PC-3 (cell line): ENCODE measurements around the gene HDAC6. TPM values are rescaled to one million over a fixed set of nuclear protein-coding genes. Genes with fewer than 3 reads are reported as not detected.
"Not testable (repeated sequence)": the region's sequence is repeated elsewhere in the genome, so short reads cannot be mapped to it uniquely, and the experiment has no call there.

ENCODE experiments used
- ATAC-seq: fragments of 200-7000 bp; cut with Tn5 transposase; 2 replicates; pipeline ENCODE4 v1.9.1; 2020; ENCODE audit warnings: mild to moderate bottlenecking, moderate library complexity
- BruUV-seq: library from RNA; stranded (reverse); fragments of 400-500 nt; replicated peaks from 2 replicates; lab custom pipeline; 2021; lab: Mats Ljungman, UMichigan
- CTCF ChIA-PET: fragments of 300-600 bp; sonication (Branson Sonifier 250); formaldehyde crosslinking; loops from one replicate; lab custom pipeline; 2022; ENCODE audit warnings: antibody characterized with exemption; lab: Charles Lee
- POLR2A ChIA-PET: fragments of 300-600 bp; sonication (Branson Sonifier 250); formaldehyde crosslinking; loops from one replicate; lab custom pipeline; 2022; ENCODE audit warnings: antibody characterized with exemption; ENCODE audit not compliant: unreplicated experiment; lab: Charles Lee
- DNase-seq: peaks from one replicate; pipeline ENCODE4 v3.0.0-alpha.2; 2015
- H2AFZ ChIP-seq: fragments of 300-600 bp; sonication (generic); 2 replicates; pipeline ENCODE4 v1.6.0; 2016; ENCODE audit warnings: antibody characterized with exemption, low read length
- H3F3A ChIP-seq: fragments of 300-600 bp; sonication (generic); one replicate; pipeline ENCODE4 v1.6.0; 2017; ENCODE audit warnings: antibody characterized with exemption, low read length, control low read depth, mild to moderate bottlenecking; ENCODE audit not compliant: unreplicated experiment
- H3K27ac ChIP-seq: fragments of 300-600 bp; sonication (generic); 2 replicates; pipeline ENCODE4 v1.5.1; 2016; ENCODE audit warnings: mild to moderate bottlenecking, low read length
- H3K27me3 ChIP-seq: fragments of 300-600 bp; sonication (generic); 2 replicates; pipeline ENCODE4 v1.6.1; 2016; ENCODE audit warnings: low read length, mixed read lengths
- H3K36me3 ChIP-seq: fragments of 300-600 bp; sonication (generic); 2 replicates; pipeline ENCODE4 v1.6.1; 2016; ENCODE audit warnings: low read depth, mixed run types, low read length, mixed read lengths
- H3K4me1 ChIP-seq: fragments of 300-600 bp; sonication (generic); 2 replicates; pipeline ENCODE4 v1.5.1; 2016; ENCODE audit warnings: low read length; ENCODE audit not compliant: insufficient read depth
- H3K4me2 ChIP-seq: fragments of 300-600 bp; sonication (generic); 2 replicates; pipeline ENCODE4 v1.6.0; 2016; ENCODE audit warnings: low read length
- H3K4me3 ChIP-seq: fragments of 300-600 bp; sonication (generic); 2 replicates; pipeline ENCODE4 v1.5.1; 2016; ENCODE audit warnings: mild to moderate bottlenecking, low read length, mixed read lengths
- H3K79me2 ChIP-seq: fragments of 300-600 bp; sonication (generic); 2 replicates; pipeline ENCODE4 v1.6.1; 2017; ENCODE audit warnings: low read length, mixed read lengths
- H3K9ac ChIP-seq: fragments of 300-600 bp; sonication (generic); 2 replicates; pipeline ENCODE4 v1.6.0; 2016; ENCODE audit warnings: mild to moderate bottlenecking, low read length
- H3K9me2 ChIP-seq: fragments of 300-600 bp; sonication (generic); replicated peaks from 2 replicates; pipeline ENCODE4 v1.6.1; 2016; ENCODE audit warnings: mixed run types, low read length, mixed read lengths
- H3K9me3 ChIP-seq: fragments of 300-600 bp; sonication (generic); 2 replicates; pipeline ENCODE4 v1.6.1; 2016; ENCODE audit warnings: low read length, mixed read lengths
- H4K20me1 ChIP-seq: fragments of 300-600 bp; sonication (generic); 2 replicates; pipeline ENCODE4 v1.6.1; 2016; ENCODE audit warnings: low read length, mixed read lengths
- EZH2 ChIP-seq: fragments of 300-600 bp; sonication (generic); IDR thresholded peaks from one replicate; pipeline ENCODE4 v1.6.1; 2017; ENCODE audit warnings: antibody characterized with exemption, mild to moderate bottlenecking, low read length; ENCODE audit not compliant: unreplicated experiment
- EZH2phosphoT487 ChIP-seq: fragments of 300-600 bp; sonication (generic); IDR thresholded peaks from 2 replicates; pipeline ENCODE4 v1.6.1; 2018; ENCODE audit warnings: mild to moderate bottlenecking, antibody characterized with exemption, low read length, borderline replicate concordance
- intact Hi-C: fragments of 100-400 bp; cut with micrococcal nuclease; formaldehyde crosslinking; loops from 2 replicates; pipeline ENCODE4 v1.9.0; 2023
- total RNA-seq: library from RNA; depleted of rRNA; stranded (reverse); fragments of >200 nt; gene quantifications from 2 replicates; pipeline ENCODE4 v1.2.3, GENCODE V29; 2014; rRNA removed
- TF ChIP-seq, protein P1 (sequence below): fragments of 300-600 bp; sonication (generic); conservative IDR thresholded peaks from 2 replicates; pipeline ENCODE4 v1.5.1; 2017; ENCODE audit warnings: antibody characterized with exemption, low read depth, mild to moderate bottlenecking, low read length

HDAC6 gene
- total RNA-seq, 1 experiment from 2014 or later = 58.0 TPM

DNA sequence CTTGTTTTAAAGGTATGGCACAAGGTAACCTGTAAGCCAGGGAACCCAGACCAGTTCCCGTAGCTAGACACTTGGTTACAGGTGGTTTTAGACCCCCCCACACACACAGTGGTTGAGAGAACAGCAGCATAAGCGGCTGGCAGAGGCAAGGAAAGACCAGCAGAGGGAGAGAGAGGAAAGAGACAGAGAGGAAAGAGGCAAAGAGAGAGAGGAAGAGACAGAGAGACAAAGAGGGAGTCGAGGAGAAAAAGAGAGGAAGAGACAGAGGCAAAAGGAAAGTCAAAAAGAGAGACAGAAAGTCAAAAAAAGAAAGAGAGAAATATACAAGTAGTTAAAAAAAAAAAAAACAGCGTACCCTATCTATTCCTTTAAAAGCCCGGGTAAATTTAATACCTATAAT, 53.0 kb downstream of the HDAC6 start:
- no peaks in the 10 kb centered on the region for H3K4me1 ChIP-seq
- ATAC-seq (peak; percentile 59), DNase-seq (peak; percentile 67)
- H3K27me3 ChIP-seq = no peaks in the 10 kb centered on the region
- H3K36me3 ChIP-seq = no peaks in the 10 kb centered on the region
- POLR2A ChIA-PET = no interaction called here
- H3K4me3 ChIP-seq = peak overlapping the region; percentile 35; the same call in 1 of the 2 replicates
- no peaks in the 10 kb centered on the region for H3K9me3 ChIP-seq
- 0 out of 2 replicates have a peak overlapping the region, but pooled peaks have one; percentile 48 for H2AFZ ChIP-seq
- no peaks in the 10 kb centered on the region for H3F3A ChIP-seq
- no TSS peak for BruUV-seq
- TF ChIP-seq, protein P1, sequence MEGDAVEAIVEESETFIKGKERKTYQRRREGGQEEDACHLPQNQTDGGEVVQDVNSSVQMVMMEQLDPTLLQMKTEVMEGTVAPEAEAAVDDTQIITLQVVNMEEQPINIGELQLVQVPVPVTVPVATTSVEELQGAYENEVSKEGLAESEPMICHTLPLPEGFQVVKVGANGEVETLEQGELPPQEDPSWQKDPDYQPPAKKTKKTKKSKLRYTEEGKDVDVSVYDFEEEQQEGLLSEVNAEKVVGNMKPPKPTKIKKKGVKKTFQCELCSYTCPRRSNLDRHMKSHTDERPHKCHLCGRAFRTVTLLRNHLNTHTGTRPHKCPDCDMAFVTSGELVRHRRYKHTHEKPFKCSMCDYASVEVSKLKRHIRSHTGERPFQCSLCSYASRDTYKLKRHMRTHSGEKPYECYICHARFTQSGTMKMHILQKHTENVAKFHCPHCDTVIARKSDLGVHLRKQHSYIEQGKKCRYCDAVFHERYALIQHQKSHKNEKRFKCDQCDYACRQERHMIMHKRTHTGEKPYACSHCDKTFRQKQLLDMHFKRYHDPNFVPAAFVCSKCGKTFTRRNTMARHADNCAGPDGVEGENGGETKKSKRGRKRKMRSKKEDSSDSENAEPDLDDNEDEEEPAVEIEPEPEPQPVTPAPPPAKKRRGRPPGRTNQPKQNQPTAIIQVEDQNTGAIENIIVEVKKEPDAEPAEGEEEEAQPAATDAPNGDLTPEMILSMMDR = peak; percentile 56
- TF ChIP-seq EZH2 = no peak
- TF ChIP-seq EZH2phosphoT487 = no peak
- H3K9me2 ChIP-seq = no peaks in the 10 kb centered on the region
- no peaks in the 10 kb centered on the region for H3K79me2 ChIP-seq
- H3K9ac ChIP-seq = no peak overlapping the region
- peak overlapping the region; percentile 59 for H3K4me2 ChIP-seq
- CTCF ChIA-PET = no interaction called here
- H4K20me1 ChIP-seq = no peaks in the 10 kb centered on the region
- intact Hi-C loops = loop anchor here (2.0 kb wide), 1 partner anchor 36 kb away; no protein-coding TSS in a partner anchor
- H3K27ac ChIP-seq = no peak overlapping the region

- no peaks in the 10 kb centered on the region for H4K20me1 ChIP-seq
- DNase-seq (peak; percentile 42), ATAC-seq (no peak)
- no peaks in the 10 kb centered on the region for H3K9me2 ChIP-seq
- no peaks in the 10 kb centered on the region for H3K27me3 ChIP-seq
- H3K9me3 ChIP-seq = no peaks in the 10 kb centered on the region
- no peaks in the 10 kb centered on the region for H3K79me2 ChIP-seq
- H3K36me3 ChIP-seq = no peaks in the 10 kb centered on the region
- no peak overlapping the region for H2AFZ ChIP-seq
- ChIA-PET CTCF (no interaction called here), POLR2A (no interaction called here)
- H3K4me3 ChIP-seq = no peak overlapping the region
- peak overlapping the region; percentile 37 for H3K4me2 ChIP-seq
- H3K27ac ChIP-seq = no peak overlapping the region
- intact Hi-C loops = no loop called here
- BruUV-seq = no TSS peak
- TF ChIP-seq EZH2phosphoT487 = no peak
- TF ChIP-seq EZH2 = no peak
- TF ChIP-seq, protein P1 = no peak
- no peaks in the 10 kb centered on the region for H3F3A ChIP-seq
- no peak overlapping the region for H3K9ac ChIP-seq
- peaks cover 20% of the 10 kb centered on the region for H3K4me1 ChIP-seq
Measured at GRCh38 chrX:48864210-48864609, 62.3 kb downstream of the HDAC6 start.

DNA sequence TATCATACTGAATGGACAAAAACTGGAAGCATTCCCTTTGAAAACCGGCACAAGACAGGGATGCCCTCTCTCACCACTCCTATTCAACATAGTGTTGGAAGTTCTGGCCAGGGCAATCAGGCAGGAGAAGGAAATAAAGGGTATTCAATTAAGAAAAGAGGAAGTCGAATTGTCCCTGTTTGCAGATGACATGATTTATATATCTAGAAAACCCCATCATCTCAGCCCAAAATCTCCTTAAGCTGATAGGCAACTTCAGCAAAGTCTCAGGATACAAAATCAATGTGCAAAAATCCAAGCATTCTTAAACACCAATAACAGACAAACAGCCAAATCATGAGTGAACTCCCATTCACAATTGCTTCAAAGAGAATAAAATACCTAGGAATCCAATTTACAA, 70.2 kb downstream of the HDAC6 start:
- POLR2A ChIA-PET = not testable (repeated sequence)

More for the DNA sequence above, 70.2 kb downstream of the HDAC6 start:
- DNase-seq, H3K4me1 ChIP-seq, H3K9me3 ChIP-seq, H3K4me2 ChIP-seq, H4K20me1 ChIP-seq, H3K27me3 ChIP-seq, BruUV-seq, CTCF ChIA-PET, H3F3A ChIP-seq, ATAC-seq, H3K9ac ChIP-seq, H3K9me2 ChIP-seq, H3K27ac ChIP-seq, H3K79me2 ChIP-seq, intact Hi-C loops, H2AFZ ChIP-seq, H3K36me3 ChIP-seq, H3K4me3 ChIP-seq: not testable (repeated sequence)

Other genes with a start within 250 kb of the HDAC6 start
- gene RBM3, start 227.6 kb upstream of the HDAC6 start, total RNA-seq = 375 and 389 TPM in 2 replicates
- 93.3 and 106 TPM in 2 replicates for gene WDR13, start 204.6 kb upstream of the HDAC6 start, total RNA-seq
- 0.66 TPM in 1 of 2 replicates, not detected in the other for gene WAS, start 118.3 kb upstream of the HDAC6 start, total RNA-seq
- gene SUV39H1, start 105.3 kb upstream of the HDAC6 start, total RNA-seq = 22.3 and 31.7 TPM in 2 replicates
- not detected in 2 replicates for gene GLOD5, start 40.3 kb upstream of the HDAC6 start, total RNA-seq
- gene GATA1, start 15.5 kb upstream of the HDAC6 start, total RNA-seq = not detected in 2 replicates
- gene ERAS, start 24.4 kb downstream of the HDAC6 start, total RNA-seq = not detected in 2 replicates
- gene PCSK1N, start 33.5 kb downstream of the HDAC6 start, total RNA-seq = 135 and 177 TPM in 2 replicates
- 101 and 119 TPM in 2 replicates for gene TIMM17B, start 95.7 kb downstream of the HDAC6 start, total RNA-seq
- gene PQBP1, start 95.9 kb downstream of the HDAC6 start, total RNA-seq = 189 and 241 TPM in 2 replicates
- 46.6 and 46.8 TPM in 2 replicates for gene SLC35A2, start 109.6 kb downstream of the HDAC6 start, total RNA-seq
- 24.1 and 25.6 TPM in 2 replicates for gene PIM2, start 117.0 kb downstream of the HDAC6 start, total RNA-seq
- gene OTUD5, start 155.5 kb downstream of the HDAC6 start, total RNA-seq = 41.4 and 50.9 TPM in 2 replicates
- 0.51 and 0.86 TPM in 2 replicates for gene KCND1, start 169.8 kb downstream of the HDAC6 start, total RNA-seq
- gene GRIPAP1, start 200.2 kb downstream of the HDAC6 start, total RNA-seq = 31.1 and 44.3 TPM in 2 replicates
- gene TFE3, start 241.3 kb downstream of the HDAC6 start, total RNA-seq = 46.9 and 56.9 TPM in 2 replicates